Immature natural killer cell (primary cell): ENCODE data around the gene NDEL1. TPM values are rescaled to one million over a fixed set of nuclear protein-coding genes. Genes with fewer than 3 reads are reported as not detected.

Source experiments
- DNase-seq, 3 donors: peaks; one replicate each; pipeline ENCODE4 v3.0.0; 2022; ENCODE audit warnings: mixed read lengths in 1 of 3
- H3K27ac Mint-ChIP-seq, 6 donors: one replicate each; pipeline ENCODE4 v1.8.0; 2020; ENCODE audit warnings: mixed read lengths in 6 of 6, mild to moderate bottlenecking in 5 of 6, inconsistent platforms in 4 of 6, moderate library complexity in 3 of 6
- H3K27me3 Mint-ChIP-seq, 3 donors: one replicate each; pipeline ENCODE4 v1.8.0; 2020 to 2021; ENCODE audit warnings: low read depth in 3 of 3, mild to moderate bottlenecking in 3 of 3, mixed read lengths in 3 of 3, moderate library complexity in 3 of 3, inconsistent platforms in 1 of 3
- H3K36me3 Mint-ChIP-seq, 3 donors: one replicate each; pipeline ENCODE4 v1.8.0; 2020; ENCODE audit warnings: mixed read lengths in 3 of 3, inconsistent platforms in 2 of 3, mild to moderate bottlenecking in 2 of 3
- H3K4me1 Mint-ChIP-seq, 2 donors: one replicate each; pipeline ENCODE4 v1.8.0; 2020; ENCODE audit warnings: inconsistent platforms in 2 of 2, mild to moderate bottlenecking in 2 of 2, mixed read lengths in 2 of 2, moderate library complexity in 1 of 2
- H3K4me3 Mint-ChIP-seq, 5 donors: one replicate each; pipeline ENCODE4 v1.8.0; 2020; ENCODE audit warnings: mild to moderate bottlenecking in 5 of 5, mixed read lengths in 5 of 5, inconsistent platforms in 3 of 5, moderate library complexity in 3 of 5
- H3K9me3 Mint-ChIP-seq, 6 donors: one replicate each; pipeline ENCODE4 v1.8.0; 2020; ENCODE audit warnings: mild to moderate bottlenecking in 6 of 6, mixed read lengths in 6 of 6, inconsistent platforms in 4 of 6, moderate library complexity in 3 of 6
- polyA plus RNA-seq, 3 donors: library from polyadenylated mRNA; unstranded; fragments of 300-500 nt; fragmentation: Illumina TruSeq; gene quantifications; one replicate each; pipeline ENCODE4 v1.2.3, GENCODE V29; 2021

Gene NDEL1
- polyA plus RNA-seq, 3 donors from 2014 or later = 37.2 to 75.0 (median 54.4) TPM

DNA sequence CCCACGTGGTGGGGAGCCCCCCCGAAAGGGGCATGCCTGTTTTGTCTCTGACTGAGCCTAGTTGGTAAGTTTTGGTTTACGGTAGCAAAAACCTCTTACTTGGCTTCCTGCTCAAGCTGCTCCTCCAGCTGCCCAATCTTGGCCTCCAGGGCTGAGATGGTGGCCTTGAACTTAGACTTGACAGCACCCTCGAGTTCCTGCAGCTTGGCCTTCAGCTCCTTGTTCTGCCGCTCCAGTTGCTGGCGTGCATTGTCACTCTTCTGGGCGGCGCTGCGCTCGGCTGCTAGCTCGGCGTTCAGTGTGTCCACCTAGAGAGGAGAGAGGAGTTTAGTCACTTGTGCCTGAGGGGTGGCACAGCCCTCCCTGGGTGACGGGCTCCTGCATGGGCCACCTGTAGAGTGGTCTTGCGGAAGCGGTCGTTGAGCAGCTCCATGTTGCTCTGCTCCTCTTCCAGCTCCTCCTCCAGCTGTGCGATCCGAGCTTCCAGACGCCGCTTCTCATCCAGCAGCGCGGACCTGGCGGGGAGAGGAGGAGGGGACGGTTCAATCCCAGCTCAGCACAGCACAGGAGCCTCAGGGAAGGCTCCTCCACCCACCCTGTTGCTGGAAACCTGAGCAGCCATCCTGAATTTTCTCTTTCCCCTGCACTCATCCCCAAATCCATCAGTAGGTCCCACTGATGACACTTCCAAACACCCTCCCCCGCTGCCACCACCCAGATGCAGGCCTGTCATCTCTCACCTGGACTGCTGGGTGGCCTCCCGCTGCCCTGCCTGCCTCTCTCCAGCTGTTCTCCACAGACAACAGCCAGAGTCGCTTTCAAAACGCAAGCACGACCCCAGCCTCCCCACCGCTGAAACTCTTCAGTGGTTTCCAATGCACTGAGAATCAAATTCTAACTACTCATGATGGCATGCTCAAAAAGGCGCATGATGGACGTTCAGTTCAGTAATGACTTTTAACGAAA lies 44.6 kb downstream of the NDEL1 start:
- Mint-ChIP-seq H3K4me3 (no peak overlapping the region), H3K36me3 (peaks cover 24 to 29% (median 27%) of the 10 kb centered on the region in 3 donors), H3K27me3 (peaks cover 0 to 2% (median 0%) of the 10 kb centered on the region in 3 donors), H3K27ac (no peak overlapping the region), H3K4me1 (no peaks in the 10 kb centered on the region), H3K9me3 (peaks cover 0 to 12% (median 5%) of the 10 kb centered on the region in 6 donors)
- DNase-seq = no peak

DNA sequence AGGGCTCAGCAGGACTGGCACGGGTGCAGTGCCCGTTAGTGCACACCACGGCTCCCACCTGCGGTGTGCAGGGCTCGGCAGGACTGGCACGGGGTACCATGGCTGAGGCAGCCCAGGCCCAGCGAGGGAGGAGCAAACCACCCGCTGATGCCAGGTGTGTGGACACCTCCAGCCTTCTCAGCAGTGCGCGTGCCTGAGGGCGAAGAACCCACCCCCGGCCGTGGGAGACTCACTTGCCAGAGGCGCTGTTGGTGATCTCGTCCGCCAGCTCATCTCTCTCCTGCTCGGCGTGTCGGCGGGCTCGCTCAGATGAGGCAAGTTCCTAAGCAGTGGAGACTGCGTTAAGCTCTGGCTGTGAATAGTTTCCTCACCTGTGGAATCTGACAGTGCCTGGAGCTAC lies 45.4 kb downstream of the NDEL1 start:
- Mint-ChIP-seq H3K4me3 (no peak overlapping the region), H3K9me3 (peaks cover 0 to 12% (median 5%) of the 10 kb centered on the region in 6 donors), H3K36me3 (peaks cover 19 to 29% (median 19%) of the 10 kb centered on the region in 3 donors), H3K4me1 (no peaks in the 10 kb centered on the region), H3K27ac (no peak overlapping the region), H3K27me3 (peaks cover 0 to 2% (median 0%) of the 10 kb centered on the region in 3 donors)
- no peak for DNase-seq

DNA sequence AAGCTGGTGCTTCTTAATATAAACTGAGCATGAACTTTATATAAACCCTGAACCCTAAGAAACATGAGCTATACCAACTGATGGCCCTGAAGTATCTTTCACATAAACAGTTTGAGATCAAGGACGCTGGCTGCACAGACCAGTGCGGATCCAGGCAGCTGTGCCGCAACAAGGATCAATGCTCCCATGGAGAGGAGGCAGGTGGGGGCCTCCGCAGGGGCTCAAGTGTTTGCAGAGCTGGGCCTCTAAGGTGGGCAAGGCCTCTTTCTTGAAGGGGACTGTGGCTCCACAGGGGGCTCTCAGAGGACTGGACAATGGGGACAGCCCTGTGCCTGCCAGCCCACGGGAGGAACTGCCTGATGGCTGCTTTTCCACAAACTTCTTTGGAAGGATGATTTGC lies 46.0 kb downstream of the NDEL1 start:
- Mint-ChIP-seq H3K4me3 (no peak overlapping the region), H3K27me3 (peaks cover 0 to 2% (median 0%) of the 10 kb centered on the region in 3 donors), H3K9me3 (peaks cover 0 to 12% (median 5%) of the 10 kb centered on the region in 6 donors), H3K27ac (no peak overlapping the region), H3K36me3 (peaks cover 19 to 29% (median 19%) of the 10 kb centered on the region in 3 donors), H3K4me1 (no peaks in the 10 kb centered on the region)
- no peak for DNase-seq

DNA sequence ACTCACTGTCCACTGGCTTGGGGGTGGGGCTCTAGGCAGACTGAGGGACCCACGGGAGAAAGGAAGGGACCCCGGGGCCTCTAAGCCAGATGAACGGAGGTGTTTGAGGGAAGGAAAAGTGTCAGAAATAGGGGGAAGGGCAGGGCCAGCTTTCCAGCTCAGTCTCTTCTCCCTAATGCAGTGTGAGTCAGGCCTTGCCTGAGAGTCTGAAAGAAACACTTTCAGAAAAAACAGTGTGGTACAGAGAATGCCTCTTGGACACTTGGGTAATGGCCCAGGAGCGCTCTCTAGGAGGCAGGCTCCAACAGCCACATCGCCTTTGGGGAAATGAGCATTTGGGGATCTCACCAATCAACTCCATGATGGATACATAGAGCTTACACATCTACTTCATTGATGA lies 46.9 kb downstream of the NDEL1 start:
- peaks cover 0 to 12% (median 5%) of the 10 kb centered on the region in 6 donors for H3K9me3 Mint-ChIP-seq
- no peak overlapping the region for H3K4me3 Mint-ChIP-seq
- H3K36me3 Mint-ChIP-seq = peaks cover 19 to 29% (median 19%) of the 10 kb centered on the region in 3 donors
- DNase-seq = no peak
- no peak overlapping the region for H3K27ac Mint-ChIP-seq
- peaks cover 0 to 2% (median 0%) of the 10 kb centered on the region in 3 donors for H3K27me3 Mint-ChIP-seq
- no peaks in the 10 kb centered on the region for H3K4me1 Mint-ChIP-seq

DNA sequence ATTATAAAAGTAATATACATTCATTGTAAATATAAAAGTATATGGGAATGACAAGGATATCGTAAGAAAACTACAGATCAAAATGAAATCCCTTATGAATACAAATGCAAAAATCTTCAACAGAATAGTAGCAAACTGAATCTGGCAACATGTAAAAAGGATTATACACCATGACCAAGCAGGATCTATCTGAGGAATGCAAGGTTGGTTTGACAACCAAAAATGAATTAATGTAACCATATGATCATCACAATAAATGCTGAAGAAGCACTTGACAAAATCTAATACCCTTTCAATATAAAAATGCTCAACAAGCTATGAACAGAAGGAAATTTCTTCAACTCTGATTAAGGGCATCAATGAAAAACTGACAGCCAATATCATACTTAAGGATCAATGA lies 48.8 kb downstream of the NDEL1 start:
- Mint-ChIP-seq H3K36me3 (peaks cover 16 to 29% (median 19%) of the 10 kb centered on the region in 3 donors), H3K27me3 (peaks cover 0 to 3% (median 2%) of the 10 kb centered on the region in 3 donors), H3K4me3 (no peak overlapping the region), H3K4me1 (no peaks in the 10 kb centered on the region), H3K9me3 (peaks cover 0 to 12% (median 5%) of the 10 kb centered on the region in 6 donors), H3K27ac (no peak overlapping the region)
- no peak for DNase-seq

DNA sequence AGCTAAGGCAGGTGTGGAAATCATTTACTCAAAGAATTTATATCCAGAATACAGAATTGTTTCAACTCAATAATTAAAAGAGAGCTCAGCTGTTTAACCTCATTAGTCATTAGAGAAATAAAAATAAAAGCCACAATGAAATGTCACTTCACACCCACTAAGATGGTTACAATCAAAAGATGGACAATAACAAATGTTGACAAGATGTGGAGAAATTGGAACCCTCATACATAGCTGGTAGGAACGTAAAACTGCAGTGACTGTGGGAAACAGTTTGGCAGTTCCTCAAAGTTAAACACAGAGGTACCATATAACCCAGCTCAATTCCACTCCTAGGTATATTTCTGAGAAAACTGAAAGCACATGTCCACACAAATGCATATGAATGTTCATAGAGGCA lies 49.8 kb downstream of the NDEL1 start:
- no peaks in the 10 kb centered on the region for H3K4me1 Mint-ChIP-seq
- H3K4me3 Mint-ChIP-seq = no peak overlapping the region
- no peak overlapping the region for H3K27ac Mint-ChIP-seq
- no peak for DNase-seq
- H3K9me3 Mint-ChIP-seq = peaks cover 0 to 12% (median 5%) of the 10 kb centered on the region in 6 donors
- H3K36me3 Mint-ChIP-seq = peaks cover 16 to 24% (median 19%) of the 10 kb centered on the region in 3 donors
- H3K27me3 Mint-ChIP-seq = peaks cover 0 to 3% (median 2%) of the 10 kb centered on the region in 3 donors

DNA sequence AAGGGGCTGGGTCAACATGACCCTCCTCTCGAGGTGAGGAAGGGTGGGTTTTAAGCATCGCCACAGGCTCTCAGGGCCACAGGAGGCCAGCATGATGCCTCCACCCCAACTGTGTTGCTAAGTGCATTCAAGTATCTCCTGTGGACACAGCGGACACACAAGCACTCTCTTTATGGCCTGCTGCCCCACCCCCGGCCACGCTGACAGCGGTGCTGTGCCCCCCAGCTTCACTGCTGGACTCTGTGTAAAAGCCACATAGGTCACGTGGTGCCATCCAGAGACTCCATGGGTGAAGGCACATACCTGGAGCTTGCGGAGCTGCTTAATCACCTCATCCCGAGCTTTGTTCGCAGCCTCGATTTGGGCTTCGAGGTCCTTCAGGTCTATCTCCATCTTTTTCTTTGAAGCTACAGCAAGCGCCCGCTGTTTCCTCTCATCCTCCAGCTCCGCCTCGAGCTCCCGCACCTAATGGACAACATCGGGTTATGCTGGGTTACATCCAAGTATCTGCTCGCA lies 51.5 kb downstream of the NDEL1 start:
- Mint-ChIP-seq H3K4me3 (no peak overlapping the region), H3K4me1 (no peaks in the 10 kb centered on the region), H3K27ac (no peak overlapping the region), H3K9me3 (peaks cover 0 to 12% (median 5%) of the 10 kb centered on the region in 6 donors), H3K27me3 (peaks cover 0 to 3% (median 0%) of the 10 kb centered on the region in 3 donors), H3K36me3 (peaks cover 17 to 25% (median 18%) of the 10 kb centered on the region in 3 donors)
- DNase-seq = no peak

DNA sequence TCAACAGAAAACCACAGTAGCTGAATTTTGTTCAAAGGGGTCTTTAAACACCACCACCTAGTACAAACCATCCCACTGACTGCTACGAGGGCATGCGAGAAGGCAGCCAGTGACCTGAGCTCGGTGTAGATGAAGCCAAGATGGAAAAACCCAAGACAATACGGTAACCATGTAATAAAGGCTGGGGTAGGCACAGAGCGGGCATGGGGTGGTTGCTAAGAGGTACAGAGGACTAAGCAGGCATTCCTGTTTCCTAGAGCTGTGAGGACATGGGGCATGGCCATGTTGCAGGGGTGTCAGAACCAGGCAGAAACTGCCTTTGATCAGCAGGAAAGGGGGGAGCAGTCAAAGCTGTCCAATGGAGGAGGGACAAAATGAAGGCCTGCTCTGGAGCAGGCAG lies 52.1 kb downstream of the NDEL1 start:
- Mint-ChIP-seq H3K4me3 (no peak overlapping the region), H3K27ac (no peak overlapping the region), H3K9me3 (peaks cover 0 to 12% (median 5%) of the 10 kb centered on the region in 6 donors), H3K4me1 (no peaks in the 10 kb centered on the region), H3K36me3 (peaks cover 13 to 24% (median 17%) of the 10 kb centered on the region in 3 donors), H3K27me3 (peaks cover 0 to 3% (median 0%) of the 10 kb centered on the region in 3 donors)
- DNase-seq = no peak

DNA sequence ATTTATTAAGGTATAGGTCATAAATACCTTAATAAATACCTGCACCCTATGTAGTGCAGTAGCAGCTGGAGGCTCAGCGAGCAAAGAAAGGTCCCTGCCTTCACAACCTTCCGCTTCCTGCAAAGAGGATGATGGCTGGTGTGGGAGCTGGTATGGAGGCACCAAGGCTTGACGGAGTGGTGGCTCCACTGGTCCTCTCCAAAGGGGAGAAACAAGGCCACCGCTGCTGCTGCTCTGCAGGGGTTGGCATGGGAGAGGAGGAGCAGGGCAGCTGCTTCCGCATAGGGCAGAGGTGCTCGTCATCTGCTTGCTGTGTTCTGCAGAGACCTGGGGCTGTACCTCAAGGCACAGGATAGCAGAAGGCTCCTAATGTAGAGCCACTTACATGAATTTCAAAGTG lies 52.8 kb downstream of the NDEL1 start:
- no peak for DNase-seq
- no peak overlapping the region for H3K27ac Mint-ChIP-seq
- no peaks in the 10 kb centered on the region for H3K4me1 Mint-ChIP-seq
- peaks cover 0 to 3% (median 0%) of the 10 kb centered on the region in 3 donors for H3K27me3 Mint-ChIP-seq
- peaks cover 6 to 17% (median 9%) of the 10 kb centered on the region in 3 donors for H3K36me3 Mint-ChIP-seq
- peaks cover 0 to 10% (median 5%) of the 10 kb centered on the region in 6 donors for H3K9me3 Mint-ChIP-seq
- no peak overlapping the region for H3K4me3 Mint-ChIP-seq

DNA sequence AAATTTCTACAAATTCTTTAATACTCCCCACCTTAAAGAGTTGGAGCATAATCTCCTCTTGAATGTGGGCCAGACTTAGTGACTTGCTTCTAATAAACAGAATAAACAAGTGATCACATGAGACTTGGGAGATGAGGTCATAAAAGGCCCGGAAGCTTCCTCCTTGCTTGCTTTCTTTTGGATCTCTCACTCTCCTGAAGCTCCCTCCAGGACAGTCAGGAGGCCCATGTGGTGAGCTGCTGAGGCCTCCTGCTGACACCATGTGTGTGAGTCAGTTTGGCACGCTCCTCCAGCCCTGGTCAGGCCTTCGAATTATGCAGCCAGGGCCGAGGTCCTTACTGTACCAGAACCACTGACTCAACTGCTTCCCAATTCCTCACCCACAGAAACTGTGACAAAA lies 53.2 kb downstream of the NDEL1 start:
- Mint-ChIP-seq H3K27ac (peak overlapping the region in 1 of 6 donors; percentile 2), H3K9me3 (peaks cover 0 to 7% (median 5%) of the 10 kb centered on the region in 6 donors), H3K27me3 (peaks cover 0 to 3% (median 0%) of the 10 kb centered on the region in 3 donors), H3K36me3 (peaks cover 3 to 12% (median 6%) of the 10 kb centered on the region in 3 donors), H3K4me1 (no peaks in the 10 kb centered on the region), H3K4me3 (no peak overlapping the region)
- no peak for DNase-seq

DNA sequence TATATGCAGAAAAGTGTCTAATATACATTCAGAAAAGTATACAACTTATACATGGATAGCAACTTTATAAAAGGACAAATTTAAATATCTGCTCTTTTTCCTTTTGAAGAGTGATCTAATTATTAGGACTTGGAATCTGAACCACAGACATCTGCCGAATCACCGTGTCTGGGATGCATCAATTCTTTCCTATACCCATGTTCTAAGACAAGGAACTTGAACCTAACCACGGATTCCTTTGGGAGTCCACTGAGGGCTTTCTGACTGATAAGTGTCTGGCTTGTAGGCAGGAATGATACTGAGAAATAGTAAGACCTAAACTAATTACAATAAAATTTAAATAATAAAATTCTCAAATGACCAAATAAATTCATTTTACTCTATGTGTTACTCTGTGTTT lies 54.2 kb downstream of the NDEL1 start:
- H3K4me3 Mint-ChIP-seq = no peak overlapping the region

DNA sequence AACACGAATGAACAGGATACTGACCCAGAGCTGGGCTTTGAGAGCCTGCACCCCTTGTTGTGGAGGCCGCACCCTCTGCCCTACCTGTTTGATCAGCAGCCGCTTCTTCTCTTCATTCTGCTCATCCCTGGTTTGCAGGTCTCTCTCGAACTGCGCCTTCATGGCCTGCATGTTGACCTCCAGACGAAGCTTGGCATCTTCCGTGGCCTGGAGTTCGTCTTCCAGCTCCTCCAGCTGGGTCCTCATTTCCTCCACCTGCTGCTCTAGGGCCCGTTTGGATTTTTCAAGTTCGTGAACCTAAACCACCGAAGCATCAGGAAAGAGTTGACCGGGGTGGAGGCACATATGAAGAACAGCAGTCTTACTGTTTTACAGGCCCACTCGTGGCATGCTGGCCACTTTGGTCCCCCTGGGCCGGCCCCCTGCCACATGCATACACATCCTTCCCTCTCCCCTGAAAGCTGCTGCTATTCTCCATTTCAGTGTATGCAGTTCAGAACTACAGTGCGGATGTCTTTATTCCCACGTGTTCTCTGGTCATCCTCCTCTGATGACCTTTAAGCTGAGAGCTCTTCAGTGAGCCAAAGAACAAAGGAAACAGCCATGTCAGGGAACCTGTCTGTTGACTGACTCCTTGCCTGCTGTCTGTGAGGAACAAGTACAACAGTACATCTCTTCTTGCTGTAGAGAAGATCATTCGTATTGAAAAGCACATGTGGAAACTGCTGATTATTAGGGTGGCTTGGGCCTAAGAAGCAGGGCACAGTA lies 54.8 kb downstream of the NDEL1 start:
- DNase-seq = no peak
- H3K36me3 Mint-ChIP-seq = peaks cover 0 to 4% (median 3%) of the 10 kb centered on the region in 3 donors
- no peak overlapping the region for H3K4me3 Mint-ChIP-seq
- H3K4me1 Mint-ChIP-seq = no peaks in the 10 kb centered on the region
- H3K27ac Mint-ChIP-seq = peak overlapping the region in 3 of 6 donors; percentile 21 to 55 (median 49)
- no peaks in the 10 kb centered on the region for H3K9me3 Mint-ChIP-seq
- peaks cover 0 to 3% (median 0%) of the 10 kb centered on the region in 3 donors for H3K27me3 Mint-ChIP-seq

More for the DNA sequence above, 54.2 kb downstream of the NDEL1 start:
- Mint-ChIP-seq H3K9me3 (peaks cover 0 to 2% (median under 1%) of the 10 kb centered on the region in 6 donors), H3K27ac (no peak overlapping the region), H3K27me3 (peaks cover 0 to 3% (median 0%) of the 10 kb centered on the region in 3 donors), H3K4me1 (no peaks in the 10 kb centered on the region), H3K36me3 (peaks cover 1 to 5% (median 3%) of the 10 kb centered on the region in 3 donors)
- no peak for DNase-seq

DNA sequence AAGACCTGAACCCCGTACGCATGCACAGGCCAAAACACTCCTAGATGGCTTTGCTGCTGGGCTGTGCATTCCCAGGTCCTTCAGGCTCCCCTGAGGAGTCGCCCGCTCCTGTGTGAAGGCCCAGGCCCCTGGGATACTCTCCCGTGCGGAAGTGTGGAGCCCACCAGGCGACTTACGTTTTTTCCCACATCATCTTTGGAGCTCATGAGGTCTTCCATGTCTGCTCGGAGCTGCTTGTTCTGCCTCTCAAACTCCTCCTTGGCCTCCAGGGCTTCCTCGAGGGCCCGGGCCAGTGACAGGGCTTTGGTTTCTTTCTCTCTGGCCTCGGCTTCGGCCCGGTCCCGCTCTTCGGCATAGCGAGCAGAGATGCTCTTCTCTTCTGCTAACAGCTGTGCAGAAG lies 56.4 kb downstream of the NDEL1 start:
- DNase-seq = no peak

More for the DNA sequence above, 56.4 kb downstream of the NDEL1 start:
- Mint-ChIP-seq H3K36me3 (peaks cover 0 to 4% (median 3%) of the 10 kb centered on the region in 3 donors), H3K9me3 (no peaks in the 10 kb centered on the region), H3K4me3 (no peak overlapping the region), H3K27me3 (peaks cover 0 to 3% (median 0%) of the 10 kb centered on the region in 3 donors), H3K27ac (no peak overlapping the region), H3K4me1 (no peaks in the 10 kb centered on the region)
